Glutamatergic neuron (in vitro differentiated cells): ENCODE data around the gene CABLES2. TPM values are rescaled to one million over a fixed set of nuclear protein-coding genes. Genes with fewer than 3 reads are reported as not detected.

Experiments
- DNase-seq: peaks from one replicate; pipeline ENCODE4 v3.0.0; 2022
- H3K27ac Mint-ChIP-seq: one replicate; pipeline ENCODE4 v1.8.0; 2020; ENCODE audit warnings: mild to moderate bottlenecking, mixed read lengths, inconsistent platforms; ENCODE audit not compliant: unreplicated experiment
- H3K27me3 Mint-ChIP-seq: one replicate; pipeline ENCODE4 v1.8.0; 2020; ENCODE audit warnings: mild to moderate bottlenecking, moderate library complexity, mixed read lengths, inconsistent platforms; ENCODE audit not compliant: unreplicated experiment
- H3K36me3 Mint-ChIP-seq: one replicate; pipeline ENCODE4 v1.8.0; 2020; ENCODE audit warnings: mild to moderate bottlenecking, mixed read lengths, inconsistent platforms; ENCODE audit not compliant: unreplicated experiment
- H3K4me1 Mint-ChIP-seq: one replicate; pipeline ENCODE4 v1.8.0; 2020; ENCODE audit warnings: mild to moderate bottlenecking, low read depth, mixed read lengths, inconsistent platforms; ENCODE audit not compliant: unreplicated experiment
- H3K4me3 Mint-ChIP-seq: one replicate; pipeline ENCODE4 v1.8.0; 2020; ENCODE audit warnings: mild to moderate bottlenecking, mixed read lengths, inconsistent platforms; ENCODE audit not compliant: unreplicated experiment
- H3K9me3 Mint-ChIP-seq: one replicate; pipeline ENCODE4 v1.8.0; 2020; ENCODE audit warnings: mild to moderate bottlenecking, moderate library complexity, mixed read lengths, inconsistent platforms; ENCODE audit not compliant: unreplicated experiment
- total RNA-seq: library from RNA; stranded (reverse); fragmentation: NEBNext Ultra II Directional; extraction: Animal tissue kit (Norgen Biotek cat#: 25700); gene quantifications from one replicate; pipeline ENCODE4 v1.2.1, GENCODE V29; 2021; ENCODE audit not compliant: unreplicated experiment
- TF ChIP-seq, protein P1 (sequence below): fragments of 200-600 bp; sonication (generic); IDR thresholded peaks from one replicate; pipeline ENCODE4 v1.5.0; 2021; ENCODE audit not compliant: partially characterized antibody, unreplicated experiment

CABLES2 gene
- total RNA-seq, 1 donor from 2014 or later: 25.3 TPM

DNA sequence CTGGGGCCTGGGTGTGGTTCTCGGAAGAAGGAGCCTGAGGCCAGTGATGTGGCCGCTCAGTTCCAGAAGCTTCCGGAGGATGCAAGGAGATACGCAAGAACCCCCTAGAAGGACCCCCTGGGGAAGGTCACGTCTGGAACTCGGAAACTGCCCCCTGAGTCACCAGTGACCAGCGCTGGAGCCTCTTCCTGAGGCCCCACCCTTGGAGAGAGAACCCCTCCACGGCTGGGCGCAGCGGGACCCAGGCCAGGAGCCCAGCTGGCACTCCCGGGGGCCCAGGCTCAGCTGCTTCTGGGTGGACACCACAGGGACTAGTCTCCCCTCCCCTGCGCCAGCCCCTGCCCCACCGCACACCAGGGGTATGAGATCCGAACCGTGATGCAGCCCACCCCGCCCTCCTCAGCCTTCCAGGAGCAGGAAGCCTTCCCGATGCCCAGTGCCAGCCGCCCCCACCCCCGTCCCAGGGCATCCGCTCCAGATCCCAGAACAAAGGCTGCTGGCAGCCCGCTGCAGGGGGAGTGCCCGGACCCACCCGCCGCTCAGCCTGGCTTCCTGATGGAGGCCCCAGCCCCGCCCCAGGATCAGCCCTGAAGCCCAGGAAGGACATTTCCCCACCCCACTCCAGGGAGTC, 47.5 kb downstream of the CABLES2 start:
- Mint-ChIP-seq H3K27ac (no peak overlapping the region), H3K4me1 (peaks cover 10% of the 10 kb centered on the region), H3K4me3 (no peak overlapping the region), H3K27me3 (peaks cover 8% of the 10 kb centered on the region), H3K36me3 (no peaks in the 10 kb centered on the region), H3K9me3 (peaks cover 10% of the 10 kb centered on the region)
- TF ChIP-seq, protein P1, sequence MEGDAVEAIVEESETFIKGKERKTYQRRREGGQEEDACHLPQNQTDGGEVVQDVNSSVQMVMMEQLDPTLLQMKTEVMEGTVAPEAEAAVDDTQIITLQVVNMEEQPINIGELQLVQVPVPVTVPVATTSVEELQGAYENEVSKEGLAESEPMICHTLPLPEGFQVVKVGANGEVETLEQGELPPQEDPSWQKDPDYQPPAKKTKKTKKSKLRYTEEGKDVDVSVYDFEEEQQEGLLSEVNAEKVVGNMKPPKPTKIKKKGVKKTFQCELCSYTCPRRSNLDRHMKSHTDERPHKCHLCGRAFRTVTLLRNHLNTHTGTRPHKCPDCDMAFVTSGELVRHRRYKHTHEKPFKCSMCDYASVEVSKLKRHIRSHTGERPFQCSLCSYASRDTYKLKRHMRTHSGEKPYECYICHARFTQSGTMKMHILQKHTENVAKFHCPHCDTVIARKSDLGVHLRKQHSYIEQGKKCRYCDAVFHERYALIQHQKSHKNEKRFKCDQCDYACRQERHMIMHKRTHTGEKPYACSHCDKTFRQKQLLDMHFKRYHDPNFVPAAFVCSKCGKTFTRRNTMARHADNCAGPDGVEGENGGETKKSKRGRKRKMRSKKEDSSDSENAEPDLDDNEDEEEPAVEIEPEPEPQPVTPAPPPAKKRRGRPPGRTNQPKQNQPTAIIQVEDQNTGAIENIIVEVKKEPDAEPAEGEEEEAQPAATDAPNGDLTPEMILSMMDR: no peak
- peak; percentile 20 for DNase-seq

DNA sequence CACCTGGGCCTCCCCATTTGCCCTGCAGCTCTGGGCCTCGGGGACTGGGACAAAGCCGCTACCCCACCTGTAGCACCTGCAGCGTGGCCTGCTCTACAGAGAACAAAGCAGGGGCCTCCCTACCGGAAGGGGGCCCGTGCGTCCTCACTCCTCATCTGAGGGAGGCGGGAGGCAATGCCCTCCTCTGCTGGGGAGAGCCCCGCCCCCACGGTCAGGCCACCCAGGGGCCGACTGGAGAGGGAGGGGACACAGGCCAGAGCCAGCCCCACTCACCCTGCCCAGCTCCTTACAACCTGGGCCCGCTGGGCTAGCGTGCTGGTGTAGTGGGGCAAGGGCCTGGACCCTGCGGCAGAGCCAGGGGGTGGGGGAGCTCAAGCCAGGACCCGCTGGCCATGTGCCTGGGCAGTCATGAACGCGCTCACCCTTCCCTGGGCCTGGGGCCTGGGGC, 48.0 kb downstream of the CABLES2 start:
- Mint-ChIP-seq H3K4me1 (peaks cover 11% of the 10 kb centered on the region), H3K36me3 (no peaks in the 10 kb centered on the region), H3K27ac (no peak overlapping the region), H3K27me3 (peaks cover 8% of the 10 kb centered on the region), H3K9me3 (peaks cover 10% of the 10 kb centered on the region), H3K4me3 (no peak overlapping the region)
- peak; percentile 28 for DNase-seq
- TF ChIP-seq, protein P1: no peak

DNA sequence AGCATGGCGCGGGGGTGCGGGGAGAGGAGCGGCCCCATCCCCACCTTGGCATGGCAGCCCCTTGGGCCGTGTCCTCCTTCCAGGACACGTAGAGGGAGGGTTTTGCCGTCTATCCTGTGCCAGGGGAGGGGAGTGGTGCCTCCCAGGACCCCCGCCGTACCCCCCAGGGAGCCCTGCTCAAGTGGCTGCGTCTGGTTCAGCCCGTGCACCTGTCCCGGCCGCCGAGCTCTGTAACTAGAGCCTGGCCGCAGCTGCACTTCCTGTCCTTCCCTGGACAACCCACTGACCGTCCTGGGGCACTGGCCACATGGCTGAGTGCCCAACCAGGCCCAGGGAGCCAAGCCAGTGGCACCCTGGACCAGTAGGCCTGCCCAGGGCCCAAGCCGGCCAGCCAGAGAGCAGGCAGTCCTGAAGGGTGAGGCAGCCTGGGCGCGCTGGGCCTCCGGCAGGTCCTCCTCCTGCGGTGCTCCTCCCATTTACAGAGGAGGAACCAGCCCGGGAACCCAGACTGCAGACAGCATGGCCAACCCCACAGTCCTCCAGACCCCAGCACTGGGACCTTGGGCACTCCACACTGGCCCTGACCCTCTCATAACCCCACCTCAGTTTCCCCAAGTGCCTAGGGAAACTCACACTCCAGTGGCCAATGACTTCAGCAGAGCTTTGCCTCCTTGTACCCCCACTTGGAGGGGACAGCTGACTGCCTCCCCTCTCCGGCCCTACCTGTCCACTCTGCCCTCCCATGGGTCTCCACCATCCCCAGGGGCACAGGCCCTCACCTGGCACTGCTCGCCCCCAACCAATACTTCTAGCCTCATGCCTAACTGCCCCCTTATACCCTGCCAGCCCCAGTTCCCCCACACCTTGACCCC, 48.7 kb downstream of the CABLES2 start:
- DNase-seq: peak; percentile 28
- Mint-ChIP-seq H3K27ac (no peak overlapping the region), H3K4me3 (peak overlapping the region; percentile 46), H3K27me3 (peaks cover 8% of the 10 kb centered on the region), H3K4me1 (peaks cover 11% of the 10 kb centered on the region), H3K9me3 (peaks cover 10% of the 10 kb centered on the region), H3K36me3 (no peaks in the 10 kb centered on the region)
- TF ChIP-seq, protein P1: no peak

DNA sequence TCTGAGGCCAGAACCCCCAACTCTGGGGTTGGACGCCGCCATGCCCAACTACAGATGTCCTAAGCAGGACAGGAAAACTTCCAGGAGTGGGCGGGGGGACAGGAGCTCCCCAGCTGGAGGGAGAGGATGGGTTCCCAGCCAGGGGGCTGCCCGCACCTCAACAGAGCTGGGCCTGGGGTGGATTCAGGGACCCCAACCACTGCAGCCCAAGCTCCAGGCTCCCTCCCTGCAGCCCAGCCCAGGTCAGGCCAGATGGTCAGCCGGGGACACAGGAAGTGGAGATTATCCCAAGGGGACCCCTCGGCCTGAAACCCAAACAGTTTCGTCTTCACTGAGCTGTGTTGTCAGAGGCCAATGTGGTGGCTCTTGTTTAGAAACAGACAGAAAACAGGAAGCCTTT, 49.4 kb downstream of the CABLES2 start:
- Mint-ChIP-seq H3K4me1 (peaks cover 10% of the 10 kb centered on the region), H3K9me3 (peaks cover 10% of the 10 kb centered on the region), H3K4me3 (peak overlapping the region; percentile 46), H3K36me3 (no peaks in the 10 kb centered on the region), H3K27me3 (peaks cover 8% of the 10 kb centered on the region), H3K27ac (no peak overlapping the region)
- peak; percentile 61 for DNase-seq
- TF ChIP-seq, protein P1: no peak
